Fibroblast of lung (primary cell): Measurements from ENCODE around the gene TSC1.

Experiments used
- CTCF ChIP-seq, 2 donors: IDR thresholded peaks in 1 of 2; conservative IDR thresholded peaks in 1 of 2; 1 replicate in 1 of 2; 2 replicates in 1 of 2; pipeline ENCODE4 v1.5.1; 2011 to 2012; ENCODE audit warnings: low read length in 2 of 2, control low read depth in 1 of 2, inconsistent platforms in 1 of 2, low read depth in 1 of 2, mild to moderate bottlenecking in 1 of 2
- EZH2 ChIP-seq: IDR thresholded peaks from 2 replicates; pipeline ENCODE4 v1.5.1; 2012; ENCODE audit warnings: low read length, control low read depth, mild to moderate bottlenecking; ENCODE audit errors: missing control alignments

DNA sequence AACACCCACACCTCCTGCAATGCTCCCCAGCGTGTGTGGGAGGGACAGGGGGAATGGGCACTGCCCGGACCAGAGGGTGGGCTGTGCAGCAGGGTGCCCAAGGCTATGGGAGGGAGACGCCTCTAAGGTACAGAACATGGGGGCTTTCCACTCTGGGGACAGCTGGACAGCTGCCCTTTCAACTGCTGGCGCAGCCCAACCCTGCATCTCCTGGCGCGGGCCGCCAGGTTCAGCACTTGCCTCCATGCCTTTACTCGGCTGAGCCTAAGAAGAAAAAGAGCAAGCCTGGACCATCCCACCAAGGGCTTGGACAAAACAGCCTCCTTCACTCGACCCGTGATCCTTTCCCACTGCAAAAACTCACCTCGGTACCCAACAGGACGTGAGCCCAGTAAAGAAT, 81.3 kb downstream of the TSC1 start:
- no peak for TF ChIP-seq CTCF (conservative IDR thresholded peaks at IDR 0.05 in 1 of 2, IDR thresholded peaks at IDR 0.05 in 1 of 2; ENCODE audit: low read depth in 1 of 2, low read length in 2 of 2)
- TF ChIP-seq EZH2 = no peak
